ENCODE measurements around the gene SCN4A. TPM values are rescaled to one million over a fixed set of nuclear protein-coding genes. Genes with fewer than 3 reads are reported as not detected.

The SCN4A gene
- total and polyA plus RNA-seq, 7 donors, result 3.8 to 137 (median 45.9) TPM

DNA sequence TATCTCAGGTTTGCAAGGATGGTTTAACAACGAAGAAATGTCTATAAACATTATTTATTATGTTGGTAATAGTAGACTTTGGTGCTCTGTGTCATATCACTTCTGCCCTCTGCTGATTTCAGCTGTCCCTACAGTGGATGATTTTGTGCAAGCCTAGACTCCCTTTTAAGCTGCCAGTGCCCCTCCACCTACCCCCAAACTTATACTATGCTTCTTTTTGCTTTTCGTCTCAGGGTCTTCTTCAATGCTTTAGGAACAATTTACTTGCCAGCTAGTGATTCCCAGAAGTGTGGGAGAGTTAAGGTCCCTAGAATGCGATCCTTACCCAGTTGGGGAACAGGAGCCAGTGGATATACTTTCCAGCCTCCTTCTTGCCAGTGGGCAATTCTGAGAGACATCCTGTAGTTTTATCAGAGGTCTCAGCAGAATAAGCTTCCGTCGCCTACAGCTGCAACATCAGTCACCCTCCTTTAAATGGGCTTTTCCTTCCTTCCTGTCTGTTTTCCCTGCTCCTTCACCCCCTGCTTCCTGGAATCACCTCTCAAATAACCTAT lies 43.6 kb upstream of the SCN4A start:
- H3K4me3 ChIP-seq, result peak overlapping the region; percentile 22

DNA sequence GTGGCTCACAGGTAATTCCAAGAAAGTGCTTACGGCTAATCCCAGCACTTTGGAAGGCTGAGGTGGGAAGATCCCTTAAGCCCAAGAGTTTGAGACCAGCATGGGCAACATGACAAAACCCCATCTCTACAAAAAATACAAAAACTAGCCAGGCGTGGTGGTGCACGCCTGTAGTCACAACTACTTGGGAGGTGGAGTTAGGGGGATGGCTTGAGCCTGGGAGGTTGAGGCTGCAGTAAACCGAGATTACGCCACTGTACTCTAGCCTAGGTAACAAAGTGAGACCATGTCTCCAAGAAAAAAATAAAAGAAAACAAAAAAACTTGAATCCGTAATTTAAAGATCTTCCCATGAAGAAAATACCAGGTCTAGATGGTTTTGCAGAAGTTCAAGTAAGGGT lies 42.7 kb upstream of the SCN4A start:
- Histone ChIP-seq H3K9me3 (no peaks in the 10 kb centered on the region), H3K27ac (no peak overlapping the region), H3K4me3 (peak overlapping the region; percentile 4), H3K36me3 (ENCODE audit: insufficient read depth in 1 of 2, low read depth in 1 of 2) (no peaks in the 10 kb centered on the region), H3K4me1 (peaks cover 11% of the 10 kb centered on the region), H3K27me3 (ENCODE audit: insufficient read depth in 3 of 3, low read length in 2 of 3) (no peaks in the 10 kb centered on the region)
- 88 to 94% (median 89%) methylated on average over 6 of the region's 6 CpGs for WGBS, 3 donors
- intact Hi-C loops (cut with DNase I), result no loop called here
- TF ChIP-seq, protein P1, sequence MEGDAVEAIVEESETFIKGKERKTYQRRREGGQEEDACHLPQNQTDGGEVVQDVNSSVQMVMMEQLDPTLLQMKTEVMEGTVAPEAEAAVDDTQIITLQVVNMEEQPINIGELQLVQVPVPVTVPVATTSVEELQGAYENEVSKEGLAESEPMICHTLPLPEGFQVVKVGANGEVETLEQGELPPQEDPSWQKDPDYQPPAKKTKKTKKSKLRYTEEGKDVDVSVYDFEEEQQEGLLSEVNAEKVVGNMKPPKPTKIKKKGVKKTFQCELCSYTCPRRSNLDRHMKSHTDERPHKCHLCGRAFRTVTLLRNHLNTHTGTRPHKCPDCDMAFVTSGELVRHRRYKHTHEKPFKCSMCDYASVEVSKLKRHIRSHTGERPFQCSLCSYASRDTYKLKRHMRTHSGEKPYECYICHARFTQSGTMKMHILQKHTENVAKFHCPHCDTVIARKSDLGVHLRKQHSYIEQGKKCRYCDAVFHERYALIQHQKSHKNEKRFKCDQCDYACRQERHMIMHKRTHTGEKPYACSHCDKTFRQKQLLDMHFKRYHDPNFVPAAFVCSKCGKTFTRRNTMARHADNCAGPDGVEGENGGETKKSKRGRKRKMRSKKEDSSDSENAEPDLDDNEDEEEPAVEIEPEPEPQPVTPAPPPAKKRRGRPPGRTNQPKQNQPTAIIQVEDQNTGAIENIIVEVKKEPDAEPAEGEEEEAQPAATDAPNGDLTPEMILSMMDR (IDR thresholded peaks at IDR 0.05), result no peak
- no peak for DNase-seq
- no peak for ATAC-seq

More for the DNA sequence above, 43.6 kb upstream of the SCN4A start:
- WGBS, 3 donors, result 47% methylated on average over 5 of the region's 5 CpGs
- Histone ChIP-seq H3K27me3 (ENCODE audit: insufficient read depth in 3 of 3, low read length in 2 of 3) (no peaks in the 10 kb centered on the region), H3K27ac (peak overlapping the region; percentile 27), H3K4me1 (peaks cover 11% of the 10 kb centered on the region), H3K9me3 (no peaks in the 10 kb centered on the region), H3K36me3 (ENCODE audit: insufficient read depth in 1 of 2, low read depth in 1 of 2) (no peaks in the 10 kb centered on the region)
- intact Hi-C loops (cut with DNase I), result no loop called here
- TF ChIP-seq, protein P1 (IDR thresholded peaks at IDR 0.05), result peak; percentile 17
- no peak for ATAC-seq
- no peak for DNase-seq

DNA sequence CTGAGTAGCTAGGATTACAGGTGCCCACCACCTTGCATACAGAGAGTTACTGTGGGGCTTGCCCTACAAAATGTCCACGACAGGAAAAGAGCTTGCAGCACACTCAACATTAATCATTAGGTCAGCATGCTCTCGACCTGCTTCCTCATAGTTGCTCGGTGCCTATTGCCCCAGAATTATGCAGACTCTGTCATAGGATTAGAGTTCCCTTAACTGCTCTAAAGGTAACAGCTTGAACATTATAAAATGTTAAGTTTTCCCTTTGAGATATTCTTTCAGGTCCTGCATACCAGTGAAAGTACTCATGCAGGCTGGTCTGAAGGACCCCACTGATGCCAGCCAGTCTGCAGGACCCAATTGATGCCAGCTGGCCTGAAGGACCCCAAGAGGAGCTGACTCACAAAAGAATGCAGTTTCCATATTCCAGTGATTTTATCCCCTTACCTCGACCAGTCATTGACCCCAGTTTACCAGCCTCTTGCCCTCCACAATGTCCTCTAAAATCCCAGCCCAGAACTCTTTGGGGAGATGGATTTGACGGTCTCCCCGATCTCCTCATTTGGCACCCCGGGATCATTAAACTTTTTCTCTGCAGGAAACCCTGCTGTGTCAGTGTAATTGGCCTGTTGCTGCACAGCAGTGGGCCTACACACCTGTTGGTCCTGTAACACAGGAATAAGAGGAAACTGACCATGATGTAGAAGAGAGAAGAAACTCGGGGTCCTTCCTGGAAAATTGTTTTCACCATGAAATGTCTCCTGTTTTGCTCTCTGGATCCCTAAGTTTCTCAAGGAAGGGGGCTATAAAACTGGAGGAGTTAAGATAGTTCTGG lies 37.1 kb upstream of the SCN4A start:
- Histone ChIP-seq H3K9me3 (no peaks in the 10 kb centered on the region), H3K27me3 (ENCODE audit: insufficient read depth in 3 of 3, low read length in 2 of 3) (no peaks in the 10 kb centered on the region), H3K4me1 (peaks cover 19% of the 10 kb centered on the region), H3K4me3 (no peak overlapping the region), H3K27ac (no peak overlapping the region), H3K36me3 (ENCODE audit: insufficient read depth in 1 of 2, low read depth in 1 of 2) (no peaks in the 10 kb centered on the region)
- intact Hi-C loops (cut with DNase I), result no loop called here
- ATAC-seq (no peak), DNase-seq (no peak)
- TF ChIP-seq, protein P1 (IDR thresholded peaks at IDR 0.05), result no peak
- 58 to 60% (median 59%) methylated on average over 8 of the region's 8 CpGs for WGBS, 3 donors

DNA sequence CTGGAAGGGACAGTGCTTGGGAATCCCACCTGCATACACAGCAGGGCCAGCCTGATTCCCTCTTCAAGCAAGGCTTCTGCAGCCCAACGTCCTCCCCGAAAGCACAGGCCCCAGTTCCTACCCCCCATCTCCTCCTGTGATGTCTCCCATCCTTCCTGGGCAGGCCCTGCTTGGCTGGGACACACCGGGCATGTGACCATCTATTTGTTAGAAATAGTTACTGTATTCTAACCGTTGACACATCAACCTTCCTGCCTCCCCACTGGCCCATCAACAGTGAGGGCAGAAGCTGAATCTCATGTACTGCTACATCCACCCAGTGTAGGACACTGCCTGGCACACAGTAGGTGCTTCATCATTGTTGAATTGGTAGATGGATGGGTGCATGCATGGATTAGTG lies 36.1 kb upstream of the SCN4A start:
- no peaks in the 10 kb centered on the region for H3K9me3 ChIP-seq
- H3K27ac ChIP-seq, result peak overlapping the region; percentile 21
- no peak overlapping the region for H3K4me3 ChIP-seq
- TF ChIP-seq, protein P1 (IDR thresholded peaks at IDR 0.05), result no peak
- intact Hi-C loops (cut with DNase I), result no loop called here
- no peaks in the 10 kb centered on the region for H3K36me3 ChIP-seq (ENCODE audit: insufficient read depth in 1 of 2, low read depth in 1 of 2)
- 59 to 79% (median 72%) methylated on average over 4 of the region's 4 CpGs for WGBS, 3 donors
- peaks cover 19% of the 10 kb centered on the region for H3K4me1 ChIP-seq
- H3K27me3 ChIP-seq (ENCODE audit: insufficient read depth in 3 of 3, low read length in 2 of 3), result no peaks in the 10 kb centered on the region
- DNase-seq (no peak), ATAC-seq (no peak)

All from psoas muscle (tissue), 8 donors.